ENCODE results near the gene CENPP.

Gene CENPP

DNA sequence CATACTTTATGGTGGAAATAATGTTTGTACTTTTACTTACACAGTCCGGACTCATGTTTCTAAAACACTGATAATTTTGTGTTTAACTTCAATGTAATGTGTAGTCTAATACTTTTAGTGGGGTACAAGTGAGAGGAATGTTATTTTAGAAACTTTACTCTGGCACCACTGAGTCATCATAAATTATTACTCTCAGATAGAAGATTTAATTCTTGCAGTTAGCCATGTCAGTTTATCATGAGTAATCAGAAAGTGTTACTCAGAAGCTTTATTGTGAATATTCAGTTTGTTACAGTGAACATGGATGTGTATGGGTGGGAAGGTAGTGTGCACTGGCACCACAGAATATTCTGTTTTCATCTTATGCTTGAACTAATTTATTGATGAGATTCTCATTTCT is 58.6 kb downstream of the CENPP start:
- Histone ChIP-seq H3K27me3 (replicated peaks; ENCODE audit: control insufficient read depth, insufficient read depth, low read length) (no peaks in the 10 kb centered on the region), H3K4me3 (replicated peaks; ENCODE audit: low read depth, low read length) (no peak overlapping the region), H3K36me3 (ENCODE audit: control insufficient read depth, insufficient read depth, low read length) (no peaks in the 10 kb centered on the region)
- DNase-seq (ENCODE audit: extremely low read depth, insufficient read length) = no peak
- TF ChIP-seq, protein P1, sequence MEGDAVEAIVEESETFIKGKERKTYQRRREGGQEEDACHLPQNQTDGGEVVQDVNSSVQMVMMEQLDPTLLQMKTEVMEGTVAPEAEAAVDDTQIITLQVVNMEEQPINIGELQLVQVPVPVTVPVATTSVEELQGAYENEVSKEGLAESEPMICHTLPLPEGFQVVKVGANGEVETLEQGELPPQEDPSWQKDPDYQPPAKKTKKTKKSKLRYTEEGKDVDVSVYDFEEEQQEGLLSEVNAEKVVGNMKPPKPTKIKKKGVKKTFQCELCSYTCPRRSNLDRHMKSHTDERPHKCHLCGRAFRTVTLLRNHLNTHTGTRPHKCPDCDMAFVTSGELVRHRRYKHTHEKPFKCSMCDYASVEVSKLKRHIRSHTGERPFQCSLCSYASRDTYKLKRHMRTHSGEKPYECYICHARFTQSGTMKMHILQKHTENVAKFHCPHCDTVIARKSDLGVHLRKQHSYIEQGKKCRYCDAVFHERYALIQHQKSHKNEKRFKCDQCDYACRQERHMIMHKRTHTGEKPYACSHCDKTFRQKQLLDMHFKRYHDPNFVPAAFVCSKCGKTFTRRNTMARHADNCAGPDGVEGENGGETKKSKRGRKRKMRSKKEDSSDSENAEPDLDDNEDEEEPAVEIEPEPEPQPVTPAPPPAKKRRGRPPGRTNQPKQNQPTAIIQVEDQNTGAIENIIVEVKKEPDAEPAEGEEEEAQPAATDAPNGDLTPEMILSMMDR (IDR thresholded peaks at IDR 0.05; ENCODE audit: insufficient read depth, low read length, poor library complexity, severe bottlenecking) = no peak

DNA sequence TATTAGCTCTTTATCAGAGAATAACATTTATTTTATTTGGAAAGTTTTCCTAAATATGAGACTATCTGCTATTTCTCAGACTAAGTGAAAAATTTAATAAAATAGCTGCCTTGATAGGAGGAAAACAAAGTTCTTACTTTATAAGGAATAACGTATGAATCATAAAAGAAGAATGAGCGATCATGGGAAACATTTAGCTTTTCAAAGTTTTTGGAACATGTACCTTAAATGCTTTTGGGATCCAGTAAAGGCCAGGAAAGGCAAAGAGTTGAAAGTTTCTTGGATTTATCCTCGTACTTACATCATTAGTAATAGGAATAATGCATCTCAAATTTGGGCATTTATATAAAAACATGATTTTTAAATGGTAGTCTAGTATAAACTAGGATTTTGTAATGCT is 59.2 kb downstream of the CENPP start:
- no peaks in the 10 kb centered on the region for H3K27me3 ChIP-seq (replicated peaks; ENCODE audit: control insufficient read depth, insufficient read depth, low read length)
- TF ChIP-seq, protein P1 (IDR thresholded peaks at IDR 0.05; ENCODE audit: insufficient read depth, low read length, poor library complexity, severe bottlenecking) = no peak
- no peaks in the 10 kb centered on the region for H3K36me3 ChIP-seq (ENCODE audit: control insufficient read depth, insufficient read depth, low read length)
- no peak for DNase-seq (ENCODE audit: extremely low read depth, insufficient read length)
- H3K4me3 ChIP-seq (replicated peaks; ENCODE audit: low read depth, low read length) = no peak overlapping the region

DNA sequence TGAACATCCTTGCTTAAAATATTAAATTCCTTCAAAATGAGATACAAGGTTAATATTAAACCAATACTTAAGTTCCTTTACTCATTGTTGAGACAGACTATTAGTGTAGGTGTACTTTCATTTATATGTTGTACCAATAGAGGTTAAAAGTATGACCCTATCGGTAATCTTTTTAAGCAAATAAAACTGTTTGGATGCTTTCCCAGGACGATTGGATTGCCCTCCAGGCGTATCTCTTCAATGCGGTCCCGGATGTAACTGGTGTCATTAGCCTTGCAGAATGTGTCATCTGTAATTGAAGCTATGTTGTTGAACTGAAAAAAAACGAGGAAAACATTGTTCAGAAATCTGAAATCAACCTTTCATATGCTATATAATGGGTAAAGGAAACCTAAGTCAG is 59.7 kb downstream of the CENPP start:
- Histone ChIP-seq H3K36me3 (ENCODE audit: control insufficient read depth, insufficient read depth, low read length) (no peaks in the 10 kb centered on the region), H3K27me3 (replicated peaks; ENCODE audit: control insufficient read depth, insufficient read depth, low read length) (no peaks in the 10 kb centered on the region), H3K4me3 (replicated peaks; ENCODE audit: low read depth, low read length) (no peak overlapping the region)
- no peak for DNase-seq (ENCODE audit: extremely low read depth, insufficient read length)
- TF ChIP-seq, protein P1 (IDR thresholded peaks at IDR 0.05; ENCODE audit: insufficient read depth, low read length, poor library complexity, severe bottlenecking) = no peak

DNA sequence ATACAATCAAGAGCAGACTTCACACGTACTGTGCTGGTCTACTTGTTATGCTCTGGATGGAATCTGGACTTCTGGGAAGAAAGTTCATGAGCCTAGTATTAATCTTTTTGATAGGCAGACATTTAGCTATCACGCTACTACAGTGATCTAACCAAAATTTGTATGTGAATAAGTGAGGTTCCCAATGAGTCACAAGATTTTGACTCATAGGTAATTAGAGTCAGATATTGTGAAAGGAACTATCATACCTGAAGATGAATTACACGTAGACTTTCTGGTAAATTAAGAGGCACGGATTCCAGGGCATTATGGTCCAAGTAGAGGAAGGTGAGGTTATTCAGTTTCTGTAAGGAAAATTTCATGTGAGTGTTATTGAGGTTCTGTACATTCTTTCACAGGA is 60.2 kb downstream of the CENPP start:
- Histone ChIP-seq H3K36me3 (ENCODE audit: control insufficient read depth, insufficient read depth, low read length) (no peaks in the 10 kb centered on the region), H3K4me3 (replicated peaks; ENCODE audit: low read depth, low read length) (no peak overlapping the region), H3K27me3 (replicated peaks; ENCODE audit: control insufficient read depth, insufficient read depth, low read length) (no peaks in the 10 kb centered on the region)
- no peak for DNase-seq (ENCODE audit: extremely low read depth, insufficient read length)
- TF ChIP-seq, protein P1 (IDR thresholded peaks at IDR 0.05; ENCODE audit: insufficient read depth, low read length, poor library complexity, severe bottlenecking) = no peak

DNA sequence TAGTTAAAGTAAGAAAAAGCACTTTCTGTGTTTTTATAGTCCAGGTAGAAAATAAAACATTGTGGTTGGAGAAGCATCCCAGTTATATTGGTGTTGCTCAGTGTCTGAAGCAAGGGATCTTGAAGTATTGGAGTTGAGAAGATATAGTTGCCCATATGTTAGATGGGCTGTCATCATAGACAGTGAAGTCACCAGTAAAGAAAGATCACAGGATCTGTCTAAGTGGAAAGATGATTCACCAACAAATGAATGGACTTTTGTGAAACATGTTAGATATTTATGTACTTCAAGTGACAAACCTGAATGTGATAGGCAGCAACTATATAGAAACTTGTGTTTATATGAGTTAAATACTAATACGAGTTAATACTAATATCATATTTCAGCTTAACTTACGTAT is 66.9 kb downstream of the CENPP start:
- Histone ChIP-seq H3K36me3 (ENCODE audit: control insufficient read depth, insufficient read depth, low read length) (no peaks in the 10 kb centered on the region), H3K27me3 (replicated peaks; ENCODE audit: control insufficient read depth, insufficient read depth, low read length) (no peaks in the 10 kb centered on the region), H3K4me3 (replicated peaks; ENCODE audit: low read depth, low read length) (no peak overlapping the region)
- DNase-seq (ENCODE audit: extremely low read depth, insufficient read length) = no peak
- TF ChIP-seq, protein P1 (IDR thresholded peaks at IDR 0.05; ENCODE audit: insufficient read depth, low read length, poor library complexity, severe bottlenecking) = no peak

DNA sequence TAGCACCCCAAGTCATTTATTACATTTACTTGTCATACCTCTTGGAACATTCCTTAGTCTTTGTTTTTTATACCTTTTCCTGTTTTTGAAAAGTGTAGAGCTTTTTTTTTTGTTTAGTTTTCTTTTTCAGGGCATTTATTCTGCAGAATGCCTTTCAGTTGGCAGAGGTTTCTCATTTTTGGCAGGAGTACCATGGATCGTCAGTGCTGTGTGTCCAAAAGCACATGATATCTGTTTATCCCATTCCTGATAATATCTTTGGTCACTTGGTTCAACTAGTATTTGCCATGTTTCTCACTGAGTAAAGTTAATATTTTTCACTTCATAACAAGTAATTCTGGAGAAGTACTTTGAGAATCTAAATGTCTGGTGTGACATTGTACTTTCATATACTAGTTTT is 67.9 kb downstream of the CENPP start:
- H3K4me3 ChIP-seq (replicated peaks; ENCODE audit: low read depth, low read length) = no peak overlapping the region
- no peaks in the 10 kb centered on the region for H3K36me3 ChIP-seq (ENCODE audit: control insufficient read depth, insufficient read depth, low read length)
- no peaks in the 10 kb centered on the region for H3K27me3 ChIP-seq (replicated peaks; ENCODE audit: control insufficient read depth, insufficient read depth, low read length)
- TF ChIP-seq, protein P1 (IDR thresholded peaks at IDR 0.05; ENCODE audit: insufficient read depth, low read length, poor library complexity, severe bottlenecking) = no peak
- DNase-seq (ENCODE audit: extremely low read depth, insufficient read length) = no peak
